WERI-Rb-1 (cell line): ENCODE measurements around the gene RUFY4.
"Not testable (repeated sequence)": the region's sequence is repeated elsewhere in the genome, so short reads cannot be mapped to it uniquely, and the experiment has no call there.

Experiments used
- DNase-seq: peaks from one replicate; pipeline ENCODE4 v3.0.0-alpha.2; 2020
- H3K27ac ChIP-seq: fragments of 250-450 bp; sonication (Bioruptor Pico); 2 replicates; pipeline ENCODE4 v1.5.1; 2020; ENCODE audit warnings: mild to moderate bottlenecking, moderate library complexity
- H3K27me3 ChIP-seq: fragments of 250-450 bp; sonication (Bioruptor Pico); 2 replicates; pipeline ENCODE4 v1.5.1; 2021; ENCODE audit warnings: mild to moderate bottlenecking, low read depth, moderate library complexity; ENCODE audit not compliant: insufficient read depth, severe bottlenecking
- H3K36me3 ChIP-seq: fragments of 250-450 bp; sonication (Bioruptor Pico); 2 replicates; pipeline ENCODE4 v1.5.1; 2020; ENCODE audit warnings: mild to moderate bottlenecking, moderate library complexity
- H3K4me3 ChIP-seq: 2 replicates; pipeline ENCODE4 v1.5.1; 2011; ENCODE audit warnings: low read depth, mild to moderate bottlenecking, control low read depth, low read length
- H3K9me3 ChIP-seq: fragments of 250-450 bp; sonication (Bioruptor Pico); 2 replicates; pipeline ENCODE4 v1.5.1; 2021; ENCODE audit warnings: mild to moderate bottlenecking, moderate library complexity; ENCODE audit not compliant: severe bottlenecking
- CTCF ChIP-seq: IDR thresholded peaks from 2 replicates; pipeline ENCODE4 v1.5.1; 2011; ENCODE audit warnings: low read depth, mild to moderate bottlenecking, control low read depth, inconsistent platforms, low read length

RUFY4 gene

GRCh38 chr2:218040883-218041282, 28.2 kb upstream of the RUFY4 start:
- TF ChIP-seq CTCF, result no peak
- Histone ChIP-seq H3K27ac (no peak overlapping the region), H3K4me3 (no peak overlapping the region), H3K9me3 (no peaks in the 10 kb centered on the region), H3K36me3 (no peaks in the 10 kb centered on the region), H3K27me3 (peaks cover 5% of the 10 kb centered on the region)
- DNase-seq, result no peak

- Histone ChIP-seq H3K9me3 (no peaks in the 10 kb centered on the region), H3K4me3 (no peak overlapping the region), H3K27me3 (peaks cover 5% of the 10 kb centered on the region), H3K27ac (no peak overlapping the region), H3K36me3 (no peaks in the 10 kb centered on the region)
- DNase-seq, result no peak
- TF ChIP-seq CTCF, result no peak
Measured at GRCh38 chr2:218041302-218042168, 27.5 kb upstream of the RUFY4 start.

DNA sequence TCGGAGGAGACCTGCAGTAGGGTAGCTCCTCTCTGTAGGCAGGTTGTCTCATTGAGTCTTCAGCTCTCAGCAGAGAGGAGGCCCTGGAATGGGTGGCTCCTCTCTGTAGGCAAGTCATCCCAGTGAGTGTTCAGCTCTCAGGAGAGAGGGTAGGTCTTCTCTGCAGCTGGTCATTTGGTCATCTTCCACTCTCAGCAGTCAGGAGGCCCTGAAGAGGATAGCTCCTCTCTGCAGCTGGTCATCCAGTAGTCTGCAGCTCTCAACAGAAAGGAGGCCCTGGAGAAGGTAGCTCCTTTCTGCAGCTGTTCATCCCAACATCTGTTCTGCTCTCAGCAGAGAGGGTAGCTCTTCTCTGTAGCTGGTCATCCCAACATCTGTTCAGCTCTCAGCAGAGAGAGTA, 26.0 kb upstream of the RUFY4 start:
- no peaks in the 10 kb centered on the region for H3K36me3 ChIP-seq
- no peak overlapping the region for H3K4me3 ChIP-seq
- no peak for TF ChIP-seq CTCF
- no peak overlapping the region for H3K27ac ChIP-seq
- peaks cover 1% of the 10 kb centered on the region for H3K27me3 ChIP-seq
- no peak for DNase-seq
- no peaks in the 10 kb centered on the region for H3K9me3 ChIP-seq

- DNase-seq, result no peak
- Histone ChIP-seq H3K27ac (no peak overlapping the region), H3K9me3 (no peaks in the 10 kb centered on the region), H3K4me3 (no peak overlapping the region), H3K27me3 (no peaks in the 10 kb centered on the region), H3K36me3 (no peaks in the 10 kb centered on the region)
- no peak for TF ChIP-seq CTCF
Measured at GRCh38 chr2:218043701-218044109, 25.3 kb upstream of the RUFY4 start.

DNA sequence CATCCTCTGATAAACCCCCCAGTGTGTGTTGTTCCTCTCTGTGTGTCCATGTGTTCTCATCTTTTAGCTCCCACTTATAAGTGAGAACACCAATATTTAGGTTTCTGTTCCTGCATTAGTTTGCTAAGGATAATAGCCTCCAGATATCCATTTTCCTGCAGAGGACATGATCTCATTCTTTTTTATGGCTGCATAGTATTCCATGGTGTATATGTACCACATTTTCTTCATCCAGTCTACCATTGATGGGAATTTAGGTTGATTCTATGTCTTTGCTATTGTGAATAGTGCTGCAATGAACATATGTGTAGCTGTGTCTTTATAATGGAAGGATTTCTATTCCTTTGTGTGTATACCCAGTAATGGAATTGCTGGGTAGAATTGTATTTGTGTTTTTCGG, 24.5 kb upstream of the RUFY4 start:
- H3K27ac ChIP-seq, H3K27me3 ChIP-seq, H3K36me3 ChIP-seq, H3K9me3 ChIP-seq, DNase-seq, H3K4me3 ChIP-seq: not testable (repeated sequence)

GRCh38 chr2:218046238-218046637, 22.8 kb upstream of the RUFY4 start:
- DNase-seq, result no peak
- no peak for TF ChIP-seq CTCF
- Histone ChIP-seq H3K27me3 (no peaks in the 10 kb centered on the region), H3K27ac (no peak overlapping the region), H3K4me3 (no peak overlapping the region), H3K9me3 (no peaks in the 10 kb centered on the region), H3K36me3 (no peaks in the 10 kb centered on the region)
